Heart right ventricle (tissue), 16 donors: ENCODE data around the gene PCBP3. TPM values are rescaled to one million over a fixed set of nuclear protein-coding genes. Genes with fewer than 3 reads are reported as not detected.

Source experiments
- ATAC-seq, 8 donors: fragments of 200-7000 bp; cut with Tn5 transposase; one replicate each; pipeline ENCODE4 v1.9.1; 2020; ENCODE audit warnings: mild to moderate bottlenecking in 8 of 8, moderate library complexity in 8 of 8, moderate number of reproducible peaks in 1 of 8
- DNase-seq, 2 donors: peaks; one replicate each; pipeline ENCODE4 v3.0.0-alpha.2; 2020
- H3K27ac ChIP-seq, 10 donors: fragments of 200-600 bp; sonication (generic) in 2 of 10; one replicate each; pipeline versions ENCODE4 v1.5.0 to v1.8.0; 2020 to 2022; ENCODE audit warnings: mild to moderate bottlenecking in 3 of 10
- H3K27me3 ChIP-seq, 7 donors: fragments of 200-600 bp; one replicate each; pipeline ENCODE4 v1.8.0; 2021 to 2022; ENCODE audit warnings: mild to moderate bottlenecking in 2 of 7
- H3K36me3 ChIP-seq, 9 donors: fragments of 200-600 bp; sonication (generic) in 1 of 9; one replicate each; pipeline versions ENCODE4 v1.5.0 to v1.8.0; 2020 to 2022; ENCODE audit warnings: mild to moderate bottlenecking in 2 of 9
- H3K4me1 ChIP-seq, 9 donors: fragments of 200-600 bp; sonication (generic) in 1 of 9; one replicate each; pipeline versions ENCODE4 v1.5.0 to v1.8.0; 2020 to 2022; ENCODE audit warnings: mild to moderate bottlenecking in 4 of 9
- H3K4me3 ChIP-seq, 10 donors: fragments of 200-600 bp; sonication (generic) in 2 of 10; one replicate each; pipeline versions ENCODE4 v1.5.0 to v1.8.0; 2020 to 2022; ENCODE audit warnings: mild to moderate bottlenecking in 7 of 10, moderate library complexity in 2 of 10
- H3K9me3 ChIP-seq, 11 donors: fragments of 200-600 bp in 10 of 11; sonication (generic) in 2 of 11; one replicate each; pipeline versions ENCODE4 v1.5.0 to v1.8.0; 2013 to 2022; ENCODE audit warnings: mild to moderate bottlenecking in 2 of 11, control low read depth in 1 of 11, moderate library complexity in 1 of 11
- CTCF ChIP-seq, 9 donors: fragments of 200-600 bp; sonication (generic) in 2 of 9; IDR thresholded peaks; one replicate each; pipeline versions ENCODE4 v1.5.0 to v1.8.0; 2021 to 2022; ENCODE audit warnings: antibody characterized with exemption in 9 of 9, mild to moderate bottlenecking in 5 of 9, moderate library complexity in 1 of 9
- WGBS, 2 donors: extraction: QIAGEN DNeasy Blood & Tissue Kit; methylation state at CpG; one replicate each; pipeline ENCODE4 v1.1.7; 2013; ENCODE audit warnings: inconsistent platforms in 1 of 2; 5-methylcytosine and 5-hydroxymethylcytosine counted together
- intact Hi-C, 10 donors: fragments of 100-400 bp; cut with DNase I; formaldehyde crosslinking; loops; one replicate each; pipeline versions ENCODE4 v1.11.1 to v1.14.2; 2022
- polyA plus RNA-seq, 2 donors: library from polyadenylated mRNA; stranded (reverse); fragments of 200-250 nt; gene quantifications; one replicate each; pipeline ENCODE4 v1.2.3, GENCODE V29; 2013
- total RNA-seq, 10 donors: library from RNA; stranded (reverse); fragmentation: NEBNext Ultra II Directional in 3 of 10; extraction: Animal tissue kit (Norgen Biotek cat#: 25700) in 3 of 10; gene quantifications; one replicate each; pipeline versions ENCODE4 v1.2.1 to v1.2.4, GENCODE V29; 2021 to 2023
- donor health status: Arrhythmogenic right ventricular cardiomyopathy.
- donor health status: ischemic (EF 13 %, LVEDD 7.1; RV severe dilation, severe dysfunction).
- donor health status: healthy with polysubstance abuse.
- donor health status: DM: no; HTN: yes; CAD: no.
- donor health status: DM: no; HTN: no; CAD: no.
- donor health status: ischemic (EF 25% LVEDD 6.9; RV normal size, moderate dysfunction).
- donor health status: ischemic (EF 25% LVEDD 5.7; RV mildly dilated, moderate dysfunction).
- donor health status: healthy.
- donor health status: DM: yes; HTN: yes; CAD: no.
- donor health status: Ischemic cardiomyopathy.
- donor health status: ischemic (EF 35%, LVEDD 5.7; RV mildly dilated, moderate dysfunction).
- donor health status: nonischemic (EF 11% LVEDD 7.7; RV severe dilation, severe dysfunction).
- donor health status: DM: yes; HTN: yes; CAD: no.
- donor health status: PGD.
- donor health status: ischemic (EF 29% LVEDD 5.4; RV normal size, mild dysfunction).
- donor health status: nonischemic (EF 23%, LVEDD 6.1; RV moderate dilation, normal function).

PCBP3 gene
- total and polyA plus RNA-seq, 12 donors = 0.25 to 11.3 (median 1.2) TPM

- peaks cover 0 to 11% (median 0%) of the 10 kb centered on the region in 7 donors for H3K27me3 ChIP-seq
- peaks cover 10 to 36% (median 18%) of the 10 kb centered on the region in 9 donors for H3K4me1 ChIP-seq
- no peak for TF ChIP-seq CTCF (IDR thresholded peaks at IDR 0.05)
- peak in 4 of 8 donors; percentile 10 to 32 (median 16) for ATAC-seq
- no peak for DNase-seq
- H3K36me3 ChIP-seq = no peaks in the 10 kb centered on the region
- intact Hi-C loops = loop anchor here in 2 of 10 donors (5.0 kb wide), 2 partner anchors 36 to 54 kb away; no protein-coding TSS in a partner anchor
- H3K9me3 ChIP-seq = no peaks in the 10 kb centered on the region
- WGBS, 2 donors = 71 to 76% methylated on average over 9 to 11 of the region's 11 CpGs
- H3K4me3 ChIP-seq = no peak overlapping the region
- H3K27ac ChIP-seq = peak overlapping the region in 9 of 10 donors; percentile 6 to 94 (median 74)
Measured at GRCh38 chr21:45886610-45887026, 243.1 kb downstream of the PCBP3 start.

GRCh38 chr21:45887120-45887611 is 243.6 kb downstream of the PCBP3 start:
- Histone ChIP-seq H3K27ac (peak overlapping the region in 9 of 10 donors; percentile 6 to 94 (median 74)), H3K36me3 (no peaks in the 10 kb centered on the region), H3K27me3 (peaks cover 0 to 11% (median 0%) of the 10 kb centered on the region in 7 donors), H3K9me3 (no peaks in the 10 kb centered on the region), H3K4me1 (peaks cover 10 to 38% (median 22%) of the 10 kb centered on the region in 9 donors), H3K4me3 (no peak overlapping the region)
- 50 to 52% methylated on average over 6 of the region's 6 CpGs for WGBS, 2 donors
- intact Hi-C loops = loop anchor here in 2 of 10 donors (5.0 kb wide), 2 partner anchors 35 to 55 kb away; no protein-coding TSS in a partner anchor
- ATAC-seq (peak; percentile 21 to 88 (median 70)), DNase-seq (peak; percentile 25 to 64)
- no peak for TF ChIP-seq CTCF (IDR thresholded peaks at IDR 0.05)

- H3K27ac ChIP-seq = peak overlapping the region in 8 of 10 donors; percentile 6 to 94 (median 74)
- H3K4me3 ChIP-seq = no peak overlapping the region
- intact Hi-C loops = loop anchor here in 2 of 10 donors (5.0 kb wide), 2 partner anchors 35 to 55 kb away; no protein-coding TSS in a partner anchor
- peaks cover 0 to 11% (median 0%) of the 10 kb centered on the region in 7 donors for H3K27me3 ChIP-seq
- no peaks in the 10 kb centered on the region for H3K9me3 ChIP-seq
- no peak for TF ChIP-seq CTCF (IDR thresholded peaks at IDR 0.05)
- WGBS, 2 donors = 35 to 45% methylated on average over 16 of the region's 16 CpGs
- no peaks in the 10 kb centered on the region for H3K36me3 ChIP-seq
- DNase-seq (peak; percentile 57 to 68), ATAC-seq (peak; percentile 53 to 92 (median 80))
- H3K4me1 ChIP-seq = peaks cover 10 to 43% (median 28%) of the 10 kb centered on the region in 9 donors
Measured at GRCh38 chr21:45887788-45888187, 244.3 kb downstream of the PCBP3 start.

- Histone ChIP-seq H3K9me3 (no peaks in the 10 kb centered on the region), H3K36me3 (no peaks in the 10 kb centered on the region), H3K4me3 (no peak overlapping the region), H3K27ac (peak overlapping the region in 7 of 10 donors; percentile 6 to 94 (median 74)), H3K27me3 (peaks cover 0 to 11% (median 0%) of the 10 kb centered on the region in 7 donors), H3K4me1 (peaks cover 10 to 47% (median 31%) of the 10 kb centered on the region in 9 donors)
- 84 to 88% methylated on average over 18 of the region's 18 CpGs for WGBS, 2 donors
- no peak for DNase-seq
- TF ChIP-seq CTCF (IDR thresholded peaks at IDR 0.05) = no peak
- ATAC-seq = no peak
- intact Hi-C loops = loop anchor here in 2 of 10 donors (5.0 kb wide), 2 partner anchors 34 to 56 kb away; no protein-coding TSS in a partner anchor
Measured at GRCh38 chr21:45888386-45889009, 245.0 kb downstream of the PCBP3 start.
